ENCODE data around the gene CDH13. TPM values are rescaled to one million over a fixed set of nuclear protein-coding genes. Genes with fewer than 3 reads are reported as not detected.

The CDH13 gene
- total RNA-seq, 4 donors from 2014 or later: 2.0 to 6.6 (median 4.1) TPM; not detected in 1

- no peaks in the 10 kb centered on the region for H3K9me3 ChIP-seq
- H3K27me3 ChIP-seq: no peaks in the 10 kb centered on the region
- DNase-seq: no peak
- no peaks in the 10 kb centered on the region for H3K4me1 ChIP-seq
- no peaks in the 10 kb centered on the region for H3K36me3 ChIP-seq
- no peak overlapping the region for H3K4me3 ChIP-seq
- H3K27ac ChIP-seq: no peak overlapping the region
- no peak for TF ChIP-seq CTCF (IDR thresholded peaks at IDR 0.05)
- TF ChIP-seq POLR2A (IDR thresholded peaks at IDR 0.05): no peak
Observed at GRCh38 chr16:83212301-83212841, 585.6 kb downstream of the CDH13 start.

GRCh38 chr16:83214671-83215070 lies 587.9 kb downstream of the CDH13 start:
- TF ChIP-seq POLR2A (IDR thresholded peaks at IDR 0.05) (no peak), CTCF (IDR thresholded peaks at IDR 0.05) (no peak)
- Histone ChIP-seq H3K36me3 (no peaks in the 10 kb centered on the region), H3K27ac (no peak overlapping the region)

GRCh38 chr16:83215406-83216001 lies 588.7 kb downstream of the CDH13 start:
- no peaks in the 10 kb centered on the region for H3K27me3 ChIP-seq
- H3K9me3 ChIP-seq: no peaks in the 10 kb centered on the region
- TF ChIP-seq POLR2A (IDR thresholded peaks at IDR 0.05): no peak
- TF ChIP-seq CTCF (IDR thresholded peaks at IDR 0.05): peak in 5 of 6 experiments; percentile 56 to 74 (median 67)
- peak in 2 of 3 donors; percentile 70 to 72 for DNase-seq
- H3K4me3 ChIP-seq: no peak overlapping the region
- H3K36me3 ChIP-seq: no peaks in the 10 kb centered on the region
- no peak overlapping the region for H3K27ac ChIP-seq
- no peaks in the 10 kb centered on the region for H3K4me1 ChIP-seq

More at GRCh38 chr16:83214671-83215070, 587.9 kb downstream of the CDH13 start:
- no peak for DNase-seq
- Histone ChIP-seq H3K27me3 (no peaks in the 10 kb centered on the region), H3K9me3 (no peaks in the 10 kb centered on the region), H3K4me3 (no peak overlapping the region), H3K4me1 (no peaks in the 10 kb centered on the region)

GRCh38 chr16:83219285-83219684 lies 592.5 kb downstream of the CDH13 start:
- DNase-seq: no peak
- H3K9me3 ChIP-seq: no peaks in the 10 kb centered on the region
- no peak for TF ChIP-seq CTCF (IDR thresholded peaks at IDR 0.05)
- TF ChIP-seq POLR2A (IDR thresholded peaks at IDR 0.05): no peak
- H3K27ac ChIP-seq: no peak overlapping the region
- no peak overlapping the region for H3K4me3 ChIP-seq
- H3K27me3 ChIP-seq: no peaks in the 10 kb centered on the region
- H3K36me3 ChIP-seq: no peaks in the 10 kb centered on the region
- H3K4me1 ChIP-seq: no peaks in the 10 kb centered on the region

GRCh38 chr16:83220066-83220465 lies 593.3 kb downstream of the CDH13 start:
- TF ChIP-seq CTCF (IDR thresholded peaks at IDR 0.05) (no peak), POLR2A (IDR thresholded peaks at IDR 0.05) (no peak)
- no peaks in the 10 kb centered on the region for H3K36me3 ChIP-seq
- H3K9me3 ChIP-seq: no peaks in the 10 kb centered on the region
- H3K4me1 ChIP-seq: no peaks in the 10 kb centered on the region
- no peaks in the 10 kb centered on the region for H3K27me3 ChIP-seq
- no peak overlapping the region for H3K4me3 ChIP-seq
- no peak for DNase-seq
- H3K27ac ChIP-seq: no peak overlapping the region

Data from Peyer's patch (tissue), 4 donors.